Measurements from ENCODE around the gene KCNJ5.

The KCNJ5 gene

DNA sequence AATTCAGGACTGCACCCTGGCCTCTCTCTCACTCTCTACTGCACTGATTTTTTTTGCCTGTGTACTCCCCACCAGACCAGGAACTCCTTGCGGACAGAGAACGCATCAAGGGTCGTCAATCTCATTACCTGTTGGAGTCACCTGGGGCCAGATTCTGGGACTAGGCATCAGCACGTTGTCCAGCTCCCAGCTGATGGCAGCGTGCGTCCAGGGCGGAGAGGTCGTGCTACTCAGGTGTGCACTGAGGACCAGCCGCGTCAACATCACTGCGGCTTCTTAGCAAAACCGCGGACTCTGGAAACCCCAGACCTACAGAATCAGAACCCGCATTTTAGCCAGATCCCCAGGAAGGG, 13.1 kb downstream of the KCNJ5 start:
- CTCF ChIA-PET: interaction anchor here (0.5 to 0.8 kb wide), 2 partner anchors 16 to 30 kb away, joined by 3 read pairs; no protein-coding TSS in a partner anchor
- TF ChIP-seq, protein P1, sequence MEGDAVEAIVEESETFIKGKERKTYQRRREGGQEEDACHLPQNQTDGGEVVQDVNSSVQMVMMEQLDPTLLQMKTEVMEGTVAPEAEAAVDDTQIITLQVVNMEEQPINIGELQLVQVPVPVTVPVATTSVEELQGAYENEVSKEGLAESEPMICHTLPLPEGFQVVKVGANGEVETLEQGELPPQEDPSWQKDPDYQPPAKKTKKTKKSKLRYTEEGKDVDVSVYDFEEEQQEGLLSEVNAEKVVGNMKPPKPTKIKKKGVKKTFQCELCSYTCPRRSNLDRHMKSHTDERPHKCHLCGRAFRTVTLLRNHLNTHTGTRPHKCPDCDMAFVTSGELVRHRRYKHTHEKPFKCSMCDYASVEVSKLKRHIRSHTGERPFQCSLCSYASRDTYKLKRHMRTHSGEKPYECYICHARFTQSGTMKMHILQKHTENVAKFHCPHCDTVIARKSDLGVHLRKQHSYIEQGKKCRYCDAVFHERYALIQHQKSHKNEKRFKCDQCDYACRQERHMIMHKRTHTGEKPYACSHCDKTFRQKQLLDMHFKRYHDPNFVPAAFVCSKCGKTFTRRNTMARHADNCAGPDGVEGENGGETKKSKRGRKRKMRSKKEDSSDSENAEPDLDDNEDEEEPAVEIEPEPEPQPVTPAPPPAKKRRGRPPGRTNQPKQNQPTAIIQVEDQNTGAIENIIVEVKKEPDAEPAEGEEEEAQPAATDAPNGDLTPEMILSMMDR (conservative IDR thresholded peaks at IDR 0.05; ENCODE audit: low read depth): no peak
- no peak for DNase-seq (ENCODE audit: low spot score)
- peak overlapping the region; percentile 99 for H3K27ac ChIP-seq
- POLR2A ChIA-PET (ENCODE audit: low non-redundant PET): interaction anchor here (0.5 kb wide), 1 partner anchor 1040 kb away, joined by 3 read pairs; no protein-coding TSS in a partner anchor

DNA sequence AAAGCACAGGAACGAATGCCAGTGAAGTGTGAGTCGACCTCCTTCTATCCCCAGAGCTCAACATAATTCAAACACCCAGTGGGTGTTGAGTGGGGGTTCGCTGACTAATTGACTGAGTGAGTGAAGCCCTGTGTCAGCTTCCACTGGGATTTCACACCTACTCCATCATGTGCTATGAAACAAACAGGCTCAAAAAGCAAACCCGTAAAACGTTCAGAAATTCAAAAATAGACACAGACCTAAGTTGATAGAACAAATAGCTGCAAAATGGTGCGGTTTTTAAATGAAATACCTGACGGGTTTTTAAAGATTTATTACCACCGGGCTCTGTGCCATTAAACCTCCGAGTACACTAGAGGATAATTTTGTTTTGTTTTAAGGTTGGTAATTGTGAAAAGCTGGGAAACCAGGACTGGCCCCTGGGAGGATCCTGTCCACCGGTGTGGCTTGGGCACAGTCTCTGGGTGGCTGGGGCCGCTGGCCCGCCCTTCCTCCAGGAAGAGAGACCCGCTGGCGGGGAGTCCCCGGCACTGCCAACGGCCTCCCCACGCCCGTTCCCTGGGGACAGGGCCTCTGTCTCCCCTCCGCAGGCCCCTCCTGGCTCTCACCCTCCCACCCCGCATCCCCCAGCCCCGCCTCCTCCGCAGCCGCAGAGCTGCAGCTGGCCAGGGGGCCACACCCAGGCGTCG, 13.6 kb downstream of the KCNJ5 start:
- H3K27ac ChIP-seq: peak overlapping the region; percentile 99
- POLR2A ChIA-PET (ENCODE audit: low non-redundant PET): interaction anchor here (0.5 kb wide), 1 partner anchor 1041 kb away, joined by 3 read pairs; no protein-coding TSS in a partner anchor
- DNase-seq (ENCODE audit: low spot score): peak; percentile 39
- TF ChIP-seq, protein P1 (conservative IDR thresholded peaks at IDR 0.05; ENCODE audit: low read depth): no peak
- CTCF ChIA-PET: interaction anchor here (0.5 to 1.3 kb wide), 6 partner anchors 13 to 581 kb away, joined by 3 to 5 read pairs (median 3); no protein-coding TSS in a partner anchor

DNA sequence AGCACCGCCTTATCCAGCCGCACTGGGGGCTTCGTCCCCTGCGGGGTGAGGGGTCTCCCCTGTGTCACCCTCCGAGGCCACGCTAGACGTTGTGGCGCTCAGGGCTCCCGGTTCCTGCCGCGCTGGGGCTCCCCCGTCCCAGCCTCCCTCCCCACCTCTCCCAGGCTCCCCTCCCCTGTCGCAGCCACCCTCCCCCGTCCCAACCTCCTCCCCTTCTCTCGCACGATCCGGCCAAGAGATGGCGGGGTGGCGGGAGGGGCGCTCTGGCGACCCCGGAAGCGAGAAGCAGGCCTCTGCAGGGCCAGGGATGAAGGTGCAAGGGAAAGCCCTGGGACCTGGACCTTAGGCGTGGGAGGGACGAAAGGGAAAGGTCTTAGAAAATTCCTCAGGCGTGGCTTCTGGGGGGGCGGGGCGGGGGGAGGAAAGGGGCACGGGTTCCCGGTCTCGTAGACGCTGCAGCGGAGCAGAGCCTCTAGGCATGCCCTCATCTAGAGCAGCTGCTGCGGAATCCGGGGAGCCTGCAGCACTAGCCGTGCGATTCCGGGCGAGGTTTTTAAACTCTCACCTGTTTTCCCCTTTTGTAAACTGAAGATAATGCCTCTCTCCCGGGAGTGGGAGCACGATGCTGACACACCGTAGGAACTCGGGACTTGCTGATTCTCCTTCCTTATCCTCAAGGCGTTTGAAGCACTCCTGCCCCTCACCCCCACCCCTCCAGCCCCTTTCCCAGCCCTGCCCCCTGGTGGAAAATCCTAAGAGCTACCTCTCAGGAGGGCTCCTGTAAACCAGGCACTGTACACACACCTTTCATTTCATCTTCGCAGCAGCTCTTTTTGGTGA, 14.4 kb downstream of the KCNJ5 start:
- TF ChIP-seq, protein P1 (conservative IDR thresholded peaks at IDR 0.05; ENCODE audit: low read depth): no peak; the same call in 1 of the 2 replicates
- POLR2A ChIA-PET (ENCODE audit: low non-redundant PET): interaction anchor here (0.6 kb wide), 1 partner anchor 713 kb away, joined by 3 read pairs; no protein-coding TSS in a partner anchor
- H3K27ac ChIP-seq: peak overlapping the region; percentile 99
- CTCF ChIA-PET: interaction anchor here (0.7 to 1.3 kb wide), 6 partner anchors 14 to 51 kb away, joined by 3 to 5 read pairs (median 3); no protein-coding TSS in a partner anchor
- peak; percentile 67 for DNase-seq (ENCODE audit: low spot score)

DNA sequence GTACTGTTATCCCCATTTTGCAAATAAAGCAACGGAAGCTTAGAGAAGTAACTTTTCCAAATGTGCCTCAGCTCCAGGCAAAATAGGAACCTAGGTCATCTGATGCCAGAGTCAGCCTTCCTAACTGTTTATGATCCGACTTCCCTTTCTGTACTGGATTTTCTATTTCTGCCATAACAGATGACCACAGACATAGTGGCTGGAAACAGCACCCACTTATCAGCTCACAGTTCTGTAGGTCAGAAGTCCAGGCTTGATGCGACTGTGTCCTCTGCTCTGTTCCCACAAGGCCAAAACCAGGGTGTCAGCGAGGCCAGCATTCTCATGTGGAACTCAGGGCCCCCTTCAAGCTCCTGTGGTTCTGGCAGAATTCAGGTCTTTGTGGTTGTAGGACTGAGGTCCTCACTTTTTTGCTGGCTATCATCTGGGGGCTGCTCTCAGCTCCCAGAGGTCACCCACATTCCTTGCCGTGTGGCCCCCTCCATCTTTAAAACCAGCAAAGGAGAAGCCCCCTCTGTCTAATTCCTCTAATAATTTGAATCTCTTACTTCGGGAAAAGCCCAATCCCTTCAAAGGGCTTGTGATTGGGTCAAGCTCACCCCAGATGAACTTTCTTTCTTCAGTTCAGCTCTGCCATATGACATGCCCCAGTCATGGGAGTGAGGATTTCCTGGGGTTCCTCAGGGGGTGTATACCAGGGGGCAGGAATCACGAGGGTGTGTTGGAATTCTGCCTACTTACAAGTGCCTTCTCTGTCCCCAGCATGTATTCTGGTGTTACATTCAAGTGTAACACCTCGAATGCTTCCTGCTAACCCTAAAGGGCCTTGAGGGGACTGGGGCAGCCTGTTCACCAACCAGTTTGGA, 15.3 kb downstream of the KCNJ5 start:
- TF ChIP-seq, protein P1 (conservative IDR thresholded peaks at IDR 0.05; ENCODE audit: low read depth): no peak
- POLR2A ChIA-PET (ENCODE audit: low non-redundant PET): interaction anchor here (0.6 kb wide), 1 partner anchor 712 kb away, joined by 3 read pairs; no protein-coding TSS in a partner anchor
- DNase-seq (ENCODE audit: low spot score): no peak
- H3K27ac ChIP-seq: peak overlapping the region; percentile 99
- CTCF ChIA-PET: interaction anchor here (0.7 to 1.3 kb wide), 5 partner anchors 13 to 316 kb away, joined by 3 to 5 read pairs (median 3); no protein-coding TSS in a partner anchor

DNA sequence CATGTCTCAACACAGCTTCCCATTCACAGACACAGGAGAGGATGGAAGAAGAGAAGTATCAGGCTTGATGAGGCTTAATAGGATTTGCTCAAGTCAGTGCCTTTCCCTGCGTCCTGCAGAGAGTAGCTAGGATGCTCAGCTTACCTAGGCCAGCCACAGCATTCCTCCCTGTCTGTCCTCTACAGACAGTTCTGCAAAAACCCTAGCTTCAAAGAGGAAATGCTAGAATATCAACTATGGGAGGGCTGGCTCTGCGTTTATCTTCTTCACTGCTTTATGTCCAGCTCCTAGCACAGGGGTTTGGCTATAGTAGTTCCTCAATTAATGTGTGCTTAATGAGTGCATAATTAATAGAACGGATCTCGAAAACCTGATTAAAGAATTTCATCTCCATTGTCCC, 16.4 kb downstream of the KCNJ5 start:
- TF ChIP-seq, protein P1 (conservative IDR thresholded peaks at IDR 0.05; ENCODE audit: low read depth): no peak
- ChIA-PET CTCF (interaction anchor here (1.2 to 1.7 kb wide), 2 partner anchors 22 to 49 kb away, joined by 5 to 10 read pairs; no protein-coding TSS in a partner anchor), POLR2A (ENCODE audit: low non-redundant PET) (no interaction called here)
- no peak overlapping the region for H3K27ac ChIP-seq
- no peak for DNase-seq (ENCODE audit: low spot score)

Measured in RWPE1 (cell line).